Activated CD4-positive, alpha-beta T cell treated with anti-CD3 and anti-CD28 coated beads, Interleukin-2, amount 10 ng/mL, durations not matched to agents 7 days and 5 days (primary cell): ENCODE results near the gene PPIE. TPM values are rescaled to one million over a fixed set of nuclear protein-coding genes. Genes with fewer than 3 reads are reported as not detected.

Experiments used
- CTCF ChIA-PET: fragments of 350-600 bp; sonication (Branson Sonifier 250); formaldehyde crosslinking; loops from one replicate; lab custom pipeline; 2021; ENCODE audit warnings: antibody characterized with exemption; lab: Charles Lee
- POLR2A ChIA-PET: fragments of 350-600 bp; sonication (Branson Sonifier 250); formaldehyde crosslinking; loops from one replicate; lab custom pipeline; 2021; ENCODE audit warnings: antibody characterized with exemption; lab: Charles Lee
- DNase-seq: peaks from one replicate; pipeline ENCODE4 v3.0.0-alpha.2; 2020
- H3K27ac Mint-ChIP-seq: one replicate; pipeline ENCODE4 v1.8.0; 2021; ENCODE audit warnings: mild to moderate bottlenecking, moderate library complexity, mixed read lengths
- H3K27me3 Mint-ChIP-seq: one replicate; pipeline ENCODE4 v1.8.0; 2021; ENCODE audit warnings: mixed read lengths
- H3K36me3 Mint-ChIP-seq: one replicate; pipeline ENCODE4 v1.8.0; 2021; ENCODE audit warnings: low read depth, mixed read lengths
- H3K4me1 Mint-ChIP-seq: one replicate; pipeline ENCODE4 v1.8.0; 2021; ENCODE audit warnings: mixed read lengths
- H3K4me3 Mint-ChIP-seq: one replicate; pipeline ENCODE4 v1.8.0; 2021; ENCODE audit warnings: mild to moderate bottlenecking, moderate library complexity, mixed read lengths
- H3K9me3 Mint-ChIP-seq: one replicate; pipeline ENCODE4 v1.8.0; 2021; ENCODE audit warnings: mixed read lengths
- total RNA-seq, 2 experiments: library from RNA; stranded (reverse); gene quantifications; one replicate each; pipeline ENCODE4 v1.2.3, GENCODE V29; 2021

Gene PPIE
- 10 to 100 TPM; 52.9 to 55.6 TPM for total RNA-seq

- ChIA-PET CTCF (interaction anchor here (0.5 to 1.7 kb wide), 7 partner anchors 11 to 793 kb away, joined by 3 to 4 read pairs (median 3); no protein-coding TSS in a partner anchor), POLR2A (interaction anchor here (0.6 kb wide), 1 partner anchor 12 kb away, joined by 4 read pairs; no protein-coding TSS in a partner anchor)
- H3K27me3 Mint-ChIP-seq: peaks cover 11% of the 10 kb centered on the region
- DNase-seq: peak; percentile 96
- peaks cover 34% of the 10 kb centered on the region for H3K36me3 Mint-ChIP-seq
- H3K4me1 Mint-ChIP-seq: peaks cover 45% of the 10 kb centered on the region
- peak within 1 kb of the TSS; percentile 95 for H3K27ac Mint-ChIP-seq
- H3K4me3 Mint-ChIP-seq: peak within 1 kb of the TSS; percentile 92
- peaks cover 5% of the 10 kb centered on the region for H3K9me3 Mint-ChIP-seq
Observed at GRCh38 chr1:39738622-39739366, at the start of gene PPIE. TSS of gene PPIE (plus strand) at chr1:39738882. CDS start at chr1:39738901, 19 bp downstream.

DNA sequence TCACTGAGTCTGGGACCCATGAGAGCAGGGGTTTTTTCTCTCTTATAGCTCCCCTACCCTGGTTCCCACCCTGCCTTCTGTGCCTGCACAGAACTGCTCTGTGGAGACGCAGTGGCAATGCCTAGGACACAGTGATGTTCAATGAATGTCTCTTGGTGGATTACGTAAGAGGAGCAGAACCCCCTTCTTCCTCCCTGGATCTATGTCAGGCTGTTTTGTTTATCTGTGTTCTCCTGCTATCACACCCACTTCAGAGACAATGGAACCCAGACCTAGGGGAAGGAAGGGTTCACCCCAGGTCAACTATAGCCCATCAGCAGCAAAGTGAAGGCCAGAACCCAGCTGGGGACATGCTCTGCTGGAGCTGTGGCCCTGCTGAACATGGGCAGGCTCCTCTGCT, 49.5 kb upstream of the PPIE start:
- ChIA-PET CTCF (interaction anchor here (0.6 to 1.8 kb wide), 6 partner anchors 8 to 552 kb away, joined by 3 to 5 read pairs (median 4); no protein-coding TSS in a partner anchor), POLR2A (no interaction called here)
- Mint-ChIP-seq H3K4me1 (peaks cover 34% of the 10 kb centered on the region), H3K9me3 (no peaks in the 10 kb centered on the region), H3K36me3 (no peaks in the 10 kb centered on the region), H3K4me3 (no peak overlapping the region), H3K27ac (no peak overlapping the region), H3K27me3 (peaks cover 59% of the 10 kb centered on the region)
- DNase-seq: no peak

DNA sequence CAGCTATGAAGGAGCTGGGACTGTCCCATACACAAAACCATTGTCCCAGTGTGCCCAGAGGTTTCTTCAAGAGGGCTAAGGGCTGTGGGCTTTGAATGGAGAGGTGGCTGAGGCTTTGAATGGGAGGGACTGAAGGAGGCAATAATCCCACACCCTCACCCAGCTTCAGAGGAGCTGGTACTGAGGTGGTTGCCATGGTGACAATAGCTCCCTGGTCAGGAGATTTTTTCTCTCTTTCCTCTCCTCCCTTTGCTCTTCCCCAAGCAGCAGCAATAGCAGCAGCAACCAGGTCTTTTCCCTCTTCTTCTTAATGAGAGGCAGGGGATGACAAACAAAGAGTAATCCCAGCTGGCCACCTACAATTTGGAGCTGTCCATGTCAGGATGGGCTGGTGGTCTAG, 49.0 kb upstream of the PPIE start:
- CTCF ChIA-PET: interaction anchor here (0.6 to 1.8 kb wide), 5 partner anchors 8 to 552 kb away, joined by 3 to 5 read pairs (median 4); no protein-coding TSS in a partner anchor
- Mint-ChIP-seq H3K36me3 (no peaks in the 10 kb centered on the region), H3K9me3 (no peaks in the 10 kb centered on the region), H3K4me3 (no peak overlapping the region), H3K4me1 (peaks cover 32% of the 10 kb centered on the region), H3K27ac (no peak overlapping the region), H3K27me3 (peaks cover 59% of the 10 kb centered on the region)
- DNase-seq: no peak
- POLR2A ChIA-PET: no interaction called here

- H3K36me3 Mint-ChIP-seq: no peaks in the 10 kb centered on the region
- H3K9me3 Mint-ChIP-seq: no peaks in the 10 kb centered on the region
- ChIA-PET POLR2A (no interaction called here), CTCF (interaction anchor here (0.7 to 1.8 kb wide), 5 partner anchors 9 to 17 kb away, joined by 3 to 5 read pairs (median 4); no protein-coding TSS in a partner anchor)
- no peak overlapping the region for H3K27ac Mint-ChIP-seq
- H3K4me1 Mint-ChIP-seq: peaks cover 30% of the 10 kb centered on the region
- DNase-seq: no peak
- peaks cover 60% of the 10 kb centered on the region for H3K27me3 Mint-ChIP-seq
- peak overlapping the region; percentile 78 for H3K4me3 Mint-ChIP-seq
Observed at GRCh38 chr1:39690225-39690624, 48.5 kb upstream of the PPIE start.

DNA sequence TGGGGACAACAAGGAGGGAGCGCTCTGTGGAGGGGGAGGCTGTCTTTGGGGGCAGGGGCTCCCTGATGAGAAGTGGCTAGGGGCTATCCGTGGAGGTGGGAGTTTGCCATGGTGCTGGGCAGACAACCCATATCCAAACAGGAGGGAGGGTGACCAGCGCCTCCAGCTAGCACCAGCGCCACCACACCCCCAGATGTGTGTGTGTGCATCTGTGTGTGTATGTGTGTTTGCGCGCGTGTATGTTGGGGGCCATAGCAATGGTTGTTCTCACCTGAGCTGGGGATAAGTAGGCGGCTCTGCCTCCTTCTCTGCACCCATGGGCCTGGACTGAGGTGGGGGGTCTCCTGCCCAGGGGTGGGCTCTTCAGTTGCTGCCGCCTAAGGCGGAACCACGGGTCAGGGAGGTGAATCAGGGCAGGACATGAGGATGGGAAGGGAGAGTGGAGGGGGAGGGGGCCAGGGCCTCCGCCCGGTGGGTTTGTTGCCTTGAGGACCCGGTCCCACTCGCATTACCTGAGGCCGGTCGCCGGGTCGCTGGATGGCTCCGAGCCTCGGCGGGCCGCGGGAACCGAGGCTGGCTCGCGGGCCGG, 47.8 kb upstream of the PPIE start:
- peak overlapping the region; percentile 61 for H3K27ac Mint-ChIP-seq
- CTCF ChIA-PET: interaction anchor here (1.0 to 1.5 kb wide), 3 partner anchors 10 to 33 kb away, joined by 3 to 4 read pairs (median 3); no protein-coding TSS in a partner anchor
- H3K36me3 Mint-ChIP-seq: no peaks in the 10 kb centered on the region
- peaks cover 30% of the 10 kb centered on the region for H3K4me1 Mint-ChIP-seq
- H3K9me3 Mint-ChIP-seq: no peaks in the 10 kb centered on the region
- peaks cover 66% of the 10 kb centered on the region for H3K27me3 Mint-ChIP-seq
- POLR2A ChIA-PET: interaction anchor here (0.9 to 1.1 kb wide), 2 partner anchors 24 to 85 kb away, joined by 4 read pairs; no protein-coding TSS in a partner anchor
- H3K4me3 Mint-ChIP-seq: peak overlapping the region; percentile 78
- no peak for DNase-seq

DNA sequence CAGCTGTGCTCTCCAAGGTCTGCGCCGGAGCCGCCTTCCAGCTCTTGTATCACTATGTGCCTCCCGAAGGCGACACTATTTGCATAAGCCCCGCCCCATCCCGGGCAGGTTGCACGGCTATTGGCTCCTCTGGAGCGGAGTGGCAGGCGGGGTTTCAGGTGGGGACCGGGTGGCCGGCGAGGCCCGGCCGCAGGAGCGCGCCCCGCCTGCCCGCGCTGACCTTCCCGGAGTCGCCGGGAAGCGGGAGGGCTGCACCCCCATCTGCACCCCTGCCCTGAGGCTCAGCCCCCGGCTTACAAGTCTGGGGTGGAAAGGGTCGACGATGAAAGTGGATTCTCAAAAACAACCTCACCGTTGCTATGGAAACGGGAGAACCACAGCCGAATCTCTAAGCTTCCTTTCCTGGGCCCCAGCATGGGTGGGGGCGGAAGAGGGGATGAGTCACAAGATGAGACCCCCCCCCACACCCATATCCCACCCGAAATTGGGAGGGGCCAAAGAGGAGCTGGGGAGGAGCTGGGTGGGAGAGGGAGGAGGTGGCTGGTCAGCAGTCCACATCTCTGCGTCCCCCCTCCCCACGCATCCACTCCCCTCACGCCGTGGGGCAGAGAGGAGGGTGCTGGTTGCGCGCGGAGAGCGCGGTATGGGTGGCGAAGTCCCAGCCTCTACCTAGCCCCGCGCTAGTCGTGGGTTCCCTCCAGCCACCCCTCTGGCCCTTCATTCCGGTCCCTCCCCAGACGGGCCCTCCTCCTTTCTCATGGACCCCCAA, 47.1 kb upstream of the PPIE start, which contains the start of gene HPCAL4:
TSS of gene HPCAL4 (minus strand) at position 51 of the 769 bp plus-strand sequence. CDS start 6,830 bp downstream, outside the sequence.
- Mint-ChIP-seq H3K27me3 (peaks cover 65% of the 10 kb centered on the region), H3K4me1 (peaks cover 30% of the 10 kb centered on the region), H3K27ac (peak within 1 kb of the TSS; percentile 61), H3K36me3 (no peaks in the 10 kb centered on the region), H3K4me3 (peak within 1 kb of the TSS; percentile 78), H3K9me3 (no peaks in the 10 kb centered on the region)
- POLR2A ChIA-PET: interaction anchor here (0.9 to 1.1 kb wide), 2 partner anchors 25 to 85 kb away, joined by 4 read pairs; no protein-coding TSS in a partner anchor
- DNase-seq: peak; percentile 91
- CTCF ChIA-PET: interaction anchor here (1.0 to 1.9 kb wide), 4 partner anchors 10 to 33 kb away, joined by 3 to 5 read pairs (median 4); no protein-coding TSS in a partner anchor

DNA sequence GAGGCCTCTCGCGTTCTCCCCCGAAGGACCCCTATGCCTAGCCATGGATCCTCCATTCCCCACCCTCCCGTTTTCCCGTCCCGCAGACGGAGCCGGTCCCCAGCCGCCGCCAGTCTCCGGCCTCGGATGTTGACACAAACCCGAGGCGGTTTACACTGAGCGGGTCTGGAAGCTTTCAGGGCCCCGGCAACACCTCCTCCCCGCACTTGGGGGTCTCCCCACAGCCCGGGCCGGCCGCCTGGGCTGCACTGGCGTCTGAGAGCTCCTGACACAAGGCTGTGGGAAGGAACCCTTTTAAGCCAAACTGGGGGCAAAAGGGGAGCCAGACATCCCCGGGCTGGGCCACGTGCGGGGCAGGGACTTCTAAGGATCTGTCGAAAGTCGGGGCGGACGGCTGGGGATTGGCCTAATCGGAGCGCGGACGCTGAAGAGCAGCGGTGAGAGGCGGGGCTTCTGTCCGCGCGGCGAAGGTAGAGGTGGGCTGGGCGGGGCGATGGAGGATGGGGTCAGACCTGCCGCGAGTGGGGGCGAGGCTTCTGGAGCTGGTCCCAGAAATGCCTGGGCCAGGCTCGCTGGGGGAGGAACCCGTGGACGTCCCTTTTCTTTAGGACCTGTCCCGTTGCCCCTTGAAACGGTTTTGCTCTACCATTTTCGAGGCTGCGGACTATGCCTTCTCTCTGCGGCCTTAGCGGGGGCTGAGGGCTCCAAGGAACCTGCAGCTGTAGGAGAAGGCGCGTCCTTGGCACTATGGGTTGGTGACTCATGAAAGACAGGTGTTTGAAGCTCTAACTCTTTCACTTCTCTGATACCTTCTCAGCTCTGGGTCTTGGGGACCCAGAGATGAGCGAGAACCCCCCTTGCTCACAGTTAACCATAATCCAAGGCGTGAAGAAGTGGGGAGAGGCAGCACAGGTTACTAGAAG, 46.3 kb upstream of the PPIE start:
- DNase-seq: no peak
- H3K4me3 Mint-ChIP-seq: peak overlapping the region; percentile 16
- no peaks in the 10 kb centered on the region for H3K36me3 Mint-ChIP-seq
- ChIA-PET CTCF (interaction anchor here (1.4 to 2.3 kb wide), 4 partner anchors 10 to 34 kb away, joined by 4 to 8 read pairs (median 4); no protein-coding TSS in a partner anchor), POLR2A (interaction anchor here (1.1 kb wide), 1 partner anchor 86 kb away, joined by 4 read pairs; no protein-coding TSS in a partner anchor)
- H3K27ac Mint-ChIP-seq: peak overlapping the region; percentile 55
- no peaks in the 10 kb centered on the region for H3K9me3 Mint-ChIP-seq
- peaks cover 30% of the 10 kb centered on the region for H3K4me1 Mint-ChIP-seq
- peaks cover 69% of the 10 kb centered on the region for H3K27me3 Mint-ChIP-seq

GRCh38 chr1:39694026-39694425, 44.7 kb upstream of the PPIE start:
- no peaks in the 10 kb centered on the region for H3K36me3 Mint-ChIP-seq
- H3K4me1 Mint-ChIP-seq: peaks cover 30% of the 10 kb centered on the region
- H3K9me3 Mint-ChIP-seq: no peaks in the 10 kb centered on the region
- no peak overlapping the region for H3K4me3 Mint-ChIP-seq
- CTCF ChIA-PET: interaction anchor here (1.2 to 2.3 kb wide), 5 partner anchors 10 to 105 kb away, joined by 3 to 8 read pairs (median 4); no protein-coding TSS in a partner anchor
- H3K27ac Mint-ChIP-seq: no peak overlapping the region
- POLR2A ChIA-PET: no interaction called here
- no peak for DNase-seq
- peaks cover 71% of the 10 kb centered on the region for H3K27me3 Mint-ChIP-seq

DNA sequence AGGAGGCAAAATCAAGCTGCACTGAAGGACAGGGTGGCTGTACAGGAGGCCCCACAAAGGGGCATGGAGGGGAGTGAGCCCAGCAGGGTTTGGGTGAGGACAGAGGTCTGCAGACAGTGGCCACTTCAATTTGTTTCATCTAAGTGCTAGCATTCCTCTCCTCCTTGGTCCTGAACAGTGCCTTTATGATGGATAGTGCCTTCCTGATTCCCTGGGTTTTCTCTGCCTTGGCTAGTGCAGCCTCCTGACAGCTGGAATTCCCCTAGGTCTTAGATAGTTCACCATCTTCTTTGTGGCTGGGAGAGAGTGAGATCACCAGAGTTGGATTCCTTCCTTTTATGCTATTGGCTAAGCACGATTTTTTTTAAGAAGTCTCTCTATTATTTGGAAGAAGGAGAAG, 43.7 kb upstream of the PPIE start:
- Mint-ChIP-seq H3K27ac (no peak overlapping the region), H3K4me1 (peaks cover 24% of the 10 kb centered on the region), H3K9me3 (no peaks in the 10 kb centered on the region), H3K27me3 (peaks cover 66% of the 10 kb centered on the region), H3K36me3 (no peaks in the 10 kb centered on the region), H3K4me3 (no peak overlapping the region)
- DNase-seq: no peak
- POLR2A ChIA-PET: no interaction called here
- CTCF ChIA-PET: interaction anchor here (1.2 to 2.3 kb wide), 4 partner anchors 9 to 104 kb away, joined by 3 to 8 read pairs (median 4); no protein-coding TSS in a partner anchor

- H3K4me1 Mint-ChIP-seq: peaks cover 11% of the 10 kb centered on the region
- no peak overlapping the region for H3K4me3 Mint-ChIP-seq
- H3K27me3 Mint-ChIP-seq: peaks cover 61% of the 10 kb centered on the region
- DNase-seq: no peak
- no peaks in the 10 kb centered on the region for H3K9me3 Mint-ChIP-seq
- ChIA-PET CTCF (no interaction called here), POLR2A (no interaction called here)
- no peak overlapping the region for H3K27ac Mint-ChIP-seq
- no peaks in the 10 kb centered on the region for H3K36me3 Mint-ChIP-seq
Observed at GRCh38 chr1:39696448-39696847, 42.2 kb upstream of the PPIE start.

DNA sequence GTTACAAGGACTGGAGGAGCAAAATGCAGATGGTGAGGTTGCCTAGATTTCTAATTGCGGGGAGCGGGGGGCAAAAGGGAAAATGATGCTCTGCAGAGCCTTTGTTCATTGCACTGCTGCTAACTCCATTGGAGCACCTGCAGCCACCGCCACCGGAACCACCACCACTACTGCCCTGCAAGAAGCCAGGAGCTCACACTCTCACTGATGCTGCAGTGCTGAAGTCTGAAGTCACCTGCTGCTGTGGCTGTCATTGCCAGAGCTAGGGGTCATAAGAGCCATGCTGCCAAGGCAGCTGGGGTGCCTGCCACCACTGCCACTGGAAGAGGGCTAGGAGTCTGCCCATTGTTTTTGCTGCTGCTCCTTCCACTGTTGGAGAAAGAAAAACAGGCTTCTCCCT, 40.1 kb upstream of the PPIE start:
- ChIA-PET CTCF (interaction anchor here (0.7 kb wide), 1 partner anchor 638 kb away, joined by 3 read pairs; no protein-coding TSS in a partner anchor), POLR2A (no interaction called here)
- H3K27ac Mint-ChIP-seq: no peak overlapping the region
- H3K4me1 Mint-ChIP-seq: peaks cover 1% of the 10 kb centered on the region
- no peak for DNase-seq
- H3K27me3 Mint-ChIP-seq: peaks cover 50% of the 10 kb centered on the region
- H3K36me3 Mint-ChIP-seq: no peaks in the 10 kb centered on the region
- H3K4me3 Mint-ChIP-seq: no peak overlapping the region
- no peaks in the 10 kb centered on the region for H3K9me3 Mint-ChIP-seq
